HG03159 (cell line): ENCODE results near the gene RRBP1.

ENCODE experiments used
- ATAC-seq: cut with Tn5 transposase; IDR thresholded peaks from one replicate; pipeline ENCODE4 v1.9.1; 2021; ENCODE audit warnings: mild to moderate bottlenecking, moderate library complexity; ENCODE audit not compliant: unreplicated experiment

RRBP1 gene

GRCh38 chr20:17636523-17637412 is 45.3 kb downstream of the RRBP1 start:
- no peak for ATAC-seq

GRCh38 chr20:17635332-17636244 is 46.5 kb downstream of the RRBP1 start:
- no peak for ATAC-seq

GRCh38 chr20:17634661-17635331 is 47.2 kb downstream of the RRBP1 start:
- no peak for ATAC-seq

GRCh38 chr20:17633850-17634500 is 48.1 kb downstream of the RRBP1 start:
- no peak for ATAC-seq

GRCh38 chr20:17633221-17633849 is 48.7 kb downstream of the RRBP1 start:
- ATAC-seq, result no peak

DNA sequence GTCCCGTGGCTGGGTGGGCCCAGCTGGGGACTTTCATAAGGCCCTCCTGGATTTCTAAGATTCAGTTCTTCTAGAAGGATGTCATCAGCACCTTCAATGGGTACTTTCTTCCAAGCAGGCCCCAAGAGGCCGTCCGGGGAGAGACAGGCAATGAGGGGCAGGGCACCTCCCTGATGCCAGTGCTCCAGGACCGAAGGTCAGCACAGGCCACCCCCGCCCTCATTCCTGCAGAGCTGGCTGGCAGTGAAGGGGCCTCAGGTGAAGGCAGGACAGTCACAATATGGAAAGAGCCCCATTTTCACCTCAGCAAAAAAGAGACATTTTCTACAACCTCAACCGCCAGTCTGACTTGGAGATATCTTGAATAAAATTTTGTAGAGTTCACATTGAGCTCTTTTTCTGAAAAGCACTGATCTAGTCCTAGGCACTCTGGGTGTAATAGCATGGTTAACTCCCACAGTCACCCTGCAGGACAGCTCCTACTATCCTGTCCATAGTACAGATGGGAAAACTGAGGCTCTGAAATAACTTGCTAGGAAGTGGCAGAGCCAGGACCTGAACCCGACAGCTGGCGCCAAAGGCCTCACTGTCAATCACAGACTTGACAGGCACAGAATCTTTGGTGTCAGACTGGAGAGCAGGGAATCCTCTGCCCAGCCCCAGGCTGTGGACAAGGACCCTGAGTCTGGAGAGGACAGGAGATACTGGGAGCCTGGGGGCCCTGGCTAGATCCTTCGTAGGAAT is 50.3 kb downstream of the RRBP1 start:
- no peak for ATAC-seq

- ATAC-seq, result no peak
Measured at GRCh38 chr20:17630806-17631195, 51.2 kb downstream of the RRBP1 start.

DNA sequence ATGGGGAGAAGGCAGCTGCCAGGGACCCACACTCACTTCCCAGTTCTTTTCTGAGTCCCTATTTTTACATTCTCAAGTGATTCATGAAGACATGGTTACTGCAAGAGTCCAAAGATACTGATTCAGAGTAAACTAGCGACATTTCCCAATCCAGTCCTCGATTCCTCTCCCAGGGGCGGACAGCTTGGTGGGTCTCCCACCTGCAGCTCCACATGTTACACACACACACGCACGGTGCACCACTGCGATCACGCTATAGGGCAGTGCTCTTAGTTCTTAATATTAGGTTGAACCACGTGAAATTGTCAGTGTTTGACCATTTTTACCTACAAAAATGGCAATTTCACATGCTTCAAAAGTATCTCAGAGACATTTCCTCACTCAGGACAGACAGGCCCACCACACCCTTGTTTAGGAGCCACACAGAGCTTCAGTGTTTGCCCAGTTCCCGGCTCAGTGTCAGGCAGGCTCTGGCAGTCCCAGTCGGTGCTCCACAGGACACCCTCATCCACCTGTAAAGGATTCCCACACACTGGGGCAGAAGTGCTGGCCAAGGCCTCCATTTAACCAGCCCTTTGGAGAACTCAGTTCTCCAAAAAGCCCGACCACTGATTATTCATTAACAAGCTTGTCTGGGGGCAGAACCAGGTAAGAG is 51.8 kb downstream of the RRBP1 start:
- no peak for ATAC-seq

DNA sequence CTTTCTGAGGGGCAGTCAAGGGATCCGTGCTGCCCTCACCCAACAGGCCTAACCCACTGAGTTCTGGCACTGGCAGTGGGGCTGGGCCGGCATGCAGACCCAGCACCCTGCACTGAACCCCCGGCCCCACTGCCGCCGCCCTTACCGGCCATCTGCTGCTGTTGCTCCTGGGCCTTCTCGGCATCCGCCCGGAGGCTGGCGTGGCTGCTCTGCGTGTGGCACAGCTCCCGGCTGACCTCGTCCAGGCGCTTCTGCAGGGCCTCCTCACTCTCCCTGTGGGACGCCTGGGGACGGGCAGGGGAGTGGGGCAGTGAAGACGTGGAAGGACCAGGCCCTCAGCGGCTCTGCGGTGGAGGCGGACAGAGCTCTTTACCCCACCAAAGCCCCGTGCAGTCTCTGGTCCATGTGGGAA is 52.4 kb downstream of the RRBP1 start:
- ATAC-seq, result no peak

DNA sequence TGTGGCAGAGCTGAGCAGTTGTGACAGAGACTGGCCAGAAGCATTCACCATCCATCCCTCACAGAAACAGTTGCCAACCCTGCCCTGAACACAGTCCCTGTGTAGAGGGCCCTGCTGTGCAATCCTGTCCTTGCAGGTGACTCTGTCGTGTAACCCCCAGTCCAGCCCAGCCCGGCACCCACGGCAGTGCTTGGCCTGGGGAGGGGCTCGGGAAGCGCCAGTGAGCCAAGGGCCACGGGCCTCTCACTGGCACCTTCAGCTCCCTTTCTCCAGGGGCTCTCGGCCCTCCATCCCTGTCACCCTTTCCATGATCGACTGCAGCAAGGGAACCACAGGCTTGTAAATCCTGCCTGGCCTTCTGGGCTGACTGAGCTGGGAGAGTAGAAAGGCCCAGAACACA is 53.0 kb downstream of the RRBP1 start:
- no peak for ATAC-seq

DNA sequence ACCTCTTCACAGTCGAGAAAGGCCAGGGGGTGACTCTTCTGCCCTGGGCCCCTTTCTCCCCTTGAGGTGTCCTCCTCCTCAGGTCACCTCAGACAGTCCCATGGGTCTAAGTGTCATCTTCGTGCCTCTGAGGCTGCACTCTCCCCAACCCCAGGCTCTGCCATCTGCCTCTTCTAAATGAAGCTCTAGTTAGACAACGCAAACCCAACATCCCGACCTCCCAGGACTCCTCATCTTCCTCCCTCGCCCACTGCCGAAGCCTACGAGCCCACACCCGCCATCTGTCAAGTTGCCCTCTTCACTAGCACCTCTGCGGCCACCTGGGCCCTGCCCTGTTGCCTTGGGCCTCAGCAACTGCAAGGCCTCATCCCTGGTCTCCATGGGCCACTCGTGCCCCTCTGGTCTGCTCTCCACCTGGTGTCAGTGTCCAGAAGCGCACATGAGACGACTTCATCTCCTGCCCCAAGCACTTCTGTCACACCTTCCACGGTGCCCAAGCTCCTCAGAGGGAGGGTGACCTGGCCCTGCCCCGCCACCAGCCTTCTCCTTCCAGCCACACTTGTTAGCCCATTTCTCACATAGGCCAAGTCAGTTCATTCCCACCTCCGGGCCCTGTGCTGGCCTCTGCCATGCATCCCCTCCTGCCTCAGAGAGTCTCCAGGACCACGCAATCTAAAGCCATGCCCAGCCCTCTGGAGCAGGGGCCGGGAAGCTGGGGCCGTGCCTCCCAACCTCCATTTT is 53.8 kb downstream of the RRBP1 start:
- ATAC-seq, result no peak

- no peak for ATAC-seq
Measured at GRCh38 chr20:17627101-17627955, 54.7 kb downstream of the RRBP1 start.

GRCh38 chr20:17626217-17627007 is 55.6 kb downstream of the RRBP1 start:
- no peak for ATAC-seq

GRCh38 chr20:17625246-17626051 is 56.6 kb downstream of the RRBP1 start:
- ATAC-seq, result no peak

- no peak for ATAC-seq
Measured at GRCh38 chr20:17624551-17625245, 57.3 kb downstream of the RRBP1 start.
